C1 segment of cervical spinal cord (tissue), 14 donors: ENCODE results near the gene DHRS2.

Experiments
- DNase-seq, 14 donors: peaks; one replicate each; lab custom pipeline; 2025; lab: John Stamatoyannopoulos, UW

DHRS2 gene

DNA sequence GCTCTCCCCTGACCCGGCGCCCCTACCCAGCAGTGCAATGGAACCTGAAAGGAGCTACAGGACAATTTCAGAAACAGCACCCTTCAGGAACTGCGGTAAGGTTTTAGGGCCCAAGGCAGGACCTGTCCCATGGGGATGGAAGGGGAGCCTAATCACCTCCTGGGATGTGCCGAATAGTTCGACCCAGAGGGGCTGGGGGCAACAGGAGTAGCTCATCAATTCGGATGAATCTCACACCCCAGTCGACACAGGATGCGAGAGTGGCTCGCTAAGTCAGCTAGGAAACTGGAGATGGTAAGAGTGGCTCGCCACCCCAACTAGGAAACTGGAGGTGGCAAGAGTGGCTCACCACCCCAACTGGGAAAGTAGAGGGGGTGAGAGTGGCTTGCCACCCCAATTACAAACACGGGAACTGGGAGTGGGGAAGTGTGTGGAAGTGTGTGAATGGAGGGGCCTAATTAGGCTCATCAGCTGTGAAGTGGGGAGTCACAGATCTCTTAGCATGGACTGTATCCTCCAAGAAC, 57.1 kb downstream of the DHRS2 start:
- no peak for DNase-seq

- no peak for DNase-seq
Measured at GRCh38 chr14:23694085-23694948, 58.2 kb downstream of the DHRS2 start.
